Stimulated activated CD8-positive, alpha-beta memory T cell treated with anti-CD3 and anti-CD28 coated beads, Interleukin-15, amount 100 ng/mL, for 1 hour (primary cell): ENCODE measurements around the gene ANKRD39.
"Not testable (repeated sequence)": the region's sequence is repeated elsewhere in the genome, so short reads cannot be mapped to it uniquely, and the experiment has no call there.

Source experiments
- DNase-seq: peaks from one replicate; pipeline ENCODE4 v3.0.0-alpha.2; 2020; ENCODE audit warnings: low read depth

Gene ANKRD39

GRCh38 chr2:96870626-96871255 is 12.9 kb upstream of the ANKRD39 start:
- no peak for DNase-seq

- no peak for DNase-seq
Observed at GRCh38 chr2:96869822-96870625, 12.2 kb upstream of the ANKRD39 start, which contains the start of gene SEMA4C. Gene SEMA4C (minus strand): TSS chr2:96870080. CDS start chr2:96867886, 2,194 bp downstream.

GRCh38 chr2:96869281-96869821 is 11.5 kb upstream of the ANKRD39 start:
- no peak for DNase-seq

GRCh38 chr2:96868555-96869280 is 10.9 kb upstream of the ANKRD39 start:
- DNase-seq, result no peak

GRCh38 chr2:96867756-96868554 is 10.1 kb upstream of the ANKRD39 start:
- DNase-seq, result no peak

GRCh38 chr2:96866986-96867755 is 9.4 kb upstream of the ANKRD39 start:
- DNase-seq, result no peak

GRCh38 chr2:96866586-96866985 is 8.8 kb upstream of the ANKRD39 start:
- DNase-seq, result no peak

- DNase-seq, result no peak
Observed at GRCh38 chr2:96866149-96866548, 8.3 kb upstream of the ANKRD39 start.

GRCh38 chr2:96865654-96866053 is 7.8 kb upstream of the ANKRD39 start:
- DNase-seq, result no peak

- no peak for DNase-seq
Observed at GRCh38 chr2:96864343-96865091, 6.7 kb upstream of the ANKRD39 start.

GRCh38 chr2:96863575-96864342 is 5.9 kb upstream of the ANKRD39 start:
- no peak for DNase-seq

- not testable (repeated sequence) for DNase-seq
Observed at GRCh38 chr2:96863056-96863455, 5.2 kb upstream of the ANKRD39 start.

GRCh38 chr2:96861074-96861473 is 3.3 kb upstream of the ANKRD39 start:
- DNase-seq, result no peak

- DNase-seq, result no peak
Observed at GRCh38 chr2:96860065-96861029, 2.5 kb upstream of the ANKRD39 start.

GRCh38 chr2:96859681-96860064 is 1.9 kb upstream of the ANKRD39 start:
- DNase-seq, result no peak

- DNase-seq, result no peak
Observed at GRCh38 chr2:96859099-96859649, 1.4 kb upstream of the ANKRD39 start.

- DNase-seq, result no peak
Observed at GRCh38 chr2:96856776-96857666, 795 bp downstream of the ANKRD39 start.
